Glutamatergic neuron (in vitro differentiated cells): ENCODE measurements around the gene C9orf43. TPM values are rescaled to one million over a fixed set of nuclear protein-coding genes. Genes with fewer than 3 reads are reported as not detected.
"Not testable (repeated sequence)": the region's sequence is repeated elsewhere in the genome, so short reads cannot be mapped to it uniquely, and the experiment has no call there.

Source experiments
- DNase-seq: peaks from one replicate; pipeline ENCODE4 v3.0.0; 2022
- H3K27ac Mint-ChIP-seq: one replicate; pipeline ENCODE4 v1.8.0; 2020; ENCODE audit warnings: mild to moderate bottlenecking, mixed read lengths, inconsistent platforms; ENCODE audit not compliant: unreplicated experiment
- H3K27me3 Mint-ChIP-seq: one replicate; pipeline ENCODE4 v1.8.0; 2020; ENCODE audit warnings: mild to moderate bottlenecking, moderate library complexity, mixed read lengths, inconsistent platforms; ENCODE audit not compliant: unreplicated experiment
- H3K36me3 Mint-ChIP-seq: one replicate; pipeline ENCODE4 v1.8.0; 2020; ENCODE audit warnings: mild to moderate bottlenecking, mixed read lengths, inconsistent platforms; ENCODE audit not compliant: unreplicated experiment
- H3K4me1 Mint-ChIP-seq: one replicate; pipeline ENCODE4 v1.8.0; 2020; ENCODE audit warnings: mild to moderate bottlenecking, low read depth, mixed read lengths, inconsistent platforms; ENCODE audit not compliant: unreplicated experiment
- H3K4me3 Mint-ChIP-seq: one replicate; pipeline ENCODE4 v1.8.0; 2020; ENCODE audit warnings: mild to moderate bottlenecking, mixed read lengths, inconsistent platforms; ENCODE audit not compliant: unreplicated experiment
- H3K9me3 Mint-ChIP-seq: one replicate; pipeline ENCODE4 v1.8.0; 2020; ENCODE audit warnings: mild to moderate bottlenecking, moderate library complexity, mixed read lengths, inconsistent platforms; ENCODE audit not compliant: unreplicated experiment
- total RNA-seq: library from RNA; stranded (reverse); fragmentation: NEBNext Ultra II Directional; extraction: Animal tissue kit (Norgen Biotek cat#: 25700); gene quantifications from one replicate; pipeline ENCODE4 v1.2.1, GENCODE V29; 2021; ENCODE audit not compliant: unreplicated experiment
- TF ChIP-seq, protein P1 (sequence below): fragments of 200-600 bp; sonication (generic); IDR thresholded peaks from one replicate; pipeline ENCODE4 v1.5.0; 2021; ENCODE audit not compliant: partially characterized antibody, unreplicated experiment

The C9orf43 gene
- total RNA-seq, 1 donor from 2014 or later: 0.47 TPM

DNA sequence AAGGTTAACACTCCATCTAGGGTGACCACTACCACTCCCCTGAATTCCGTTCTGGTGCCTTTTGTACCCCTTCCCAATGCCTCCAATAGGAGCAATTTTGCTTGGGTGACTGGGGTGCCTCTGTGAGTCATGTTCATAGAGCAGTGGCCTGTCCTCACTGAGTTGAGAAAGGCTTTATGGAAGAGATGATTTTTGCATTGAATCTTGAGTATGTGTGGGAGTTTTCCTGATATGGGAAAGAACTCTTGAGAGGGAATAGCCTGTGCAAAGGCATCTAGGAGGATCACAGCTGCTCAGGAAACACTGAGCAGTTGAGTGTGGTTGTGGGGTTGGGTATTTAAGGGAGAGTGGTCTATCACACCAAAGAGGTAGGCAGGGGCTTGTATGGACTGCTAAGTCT is 16.2 kb downstream of the C9orf43 start:
- H3K9me3 Mint-ChIP-seq: peaks cover 1% of the 10 kb centered on the region

DNA sequence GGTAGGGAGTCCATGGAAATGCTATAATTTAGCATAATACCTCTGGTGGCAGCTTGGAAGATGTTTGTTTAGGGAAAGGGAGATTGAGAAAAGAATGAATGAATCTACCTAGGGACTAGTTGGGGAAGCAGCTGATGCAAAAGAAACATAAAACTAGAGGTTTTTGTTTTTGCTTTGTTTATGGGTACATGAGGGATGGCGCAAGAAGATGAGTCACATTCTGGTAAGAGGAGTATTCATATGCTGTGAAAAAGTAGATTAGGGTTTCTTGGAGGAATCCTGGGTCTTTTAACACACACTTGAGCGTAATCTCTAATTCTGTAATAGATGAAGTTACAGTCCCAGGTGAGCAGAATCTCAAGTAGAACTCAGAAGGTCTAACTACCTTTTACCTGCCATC is 17.1 kb downstream of the C9orf43 start:
- Mint-ChIP-seq H3K9me3 (peaks cover 1% of the 10 kb centered on the region), H3K27ac (no peak overlapping the region), H3K4me3 (no peak overlapping the region), H3K36me3 (peaks cover 5% of the 10 kb centered on the region), H3K4me1 (no peaks in the 10 kb centered on the region), H3K27me3 (no peaks in the 10 kb centered on the region)
- DNase-seq: no peak
- TF ChIP-seq, protein P1, sequence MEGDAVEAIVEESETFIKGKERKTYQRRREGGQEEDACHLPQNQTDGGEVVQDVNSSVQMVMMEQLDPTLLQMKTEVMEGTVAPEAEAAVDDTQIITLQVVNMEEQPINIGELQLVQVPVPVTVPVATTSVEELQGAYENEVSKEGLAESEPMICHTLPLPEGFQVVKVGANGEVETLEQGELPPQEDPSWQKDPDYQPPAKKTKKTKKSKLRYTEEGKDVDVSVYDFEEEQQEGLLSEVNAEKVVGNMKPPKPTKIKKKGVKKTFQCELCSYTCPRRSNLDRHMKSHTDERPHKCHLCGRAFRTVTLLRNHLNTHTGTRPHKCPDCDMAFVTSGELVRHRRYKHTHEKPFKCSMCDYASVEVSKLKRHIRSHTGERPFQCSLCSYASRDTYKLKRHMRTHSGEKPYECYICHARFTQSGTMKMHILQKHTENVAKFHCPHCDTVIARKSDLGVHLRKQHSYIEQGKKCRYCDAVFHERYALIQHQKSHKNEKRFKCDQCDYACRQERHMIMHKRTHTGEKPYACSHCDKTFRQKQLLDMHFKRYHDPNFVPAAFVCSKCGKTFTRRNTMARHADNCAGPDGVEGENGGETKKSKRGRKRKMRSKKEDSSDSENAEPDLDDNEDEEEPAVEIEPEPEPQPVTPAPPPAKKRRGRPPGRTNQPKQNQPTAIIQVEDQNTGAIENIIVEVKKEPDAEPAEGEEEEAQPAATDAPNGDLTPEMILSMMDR: no peak

More for the DNA sequence above, 16.2 kb downstream of the C9orf43 start:
- H3K4me3 Mint-ChIP-seq: no peak overlapping the region
- H3K27me3 Mint-ChIP-seq: no peaks in the 10 kb centered on the region
- DNase-seq: no peak
- TF ChIP-seq, protein P1: no peak
- H3K36me3 Mint-ChIP-seq: peaks cover 5% of the 10 kb centered on the region
- no peak overlapping the region for H3K27ac Mint-ChIP-seq
- no peaks in the 10 kb centered on the region for H3K4me1 Mint-ChIP-seq

DNA sequence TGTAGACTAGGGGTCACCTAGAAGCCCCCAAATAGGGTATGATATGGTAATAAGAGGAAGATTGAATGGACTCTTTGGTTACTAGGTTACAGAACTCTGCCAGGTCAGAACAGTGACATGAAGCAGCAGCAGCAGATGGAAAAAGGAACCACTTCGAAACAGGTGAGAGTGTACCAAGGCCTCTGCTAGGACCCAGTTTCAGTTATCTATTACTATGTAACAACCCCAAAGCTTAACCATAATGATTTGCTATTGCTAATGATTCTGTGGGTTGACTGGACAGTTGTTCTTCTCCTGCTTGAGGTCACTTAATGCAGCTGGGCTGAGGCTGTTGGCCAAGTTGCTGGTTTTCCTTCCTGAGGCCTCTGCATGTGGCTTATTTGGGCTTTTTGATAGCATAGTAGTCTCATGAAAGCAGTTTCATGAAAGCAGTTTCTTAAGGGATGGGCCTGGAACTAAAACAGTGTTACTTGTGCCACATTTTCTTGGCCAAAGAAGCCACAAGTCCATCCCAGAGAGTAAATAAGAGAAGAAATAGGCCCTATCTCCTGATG is 17.6 kb downstream of the C9orf43 start:
- Mint-ChIP-seq H3K27ac (no peak overlapping the region), H3K4me3 (no peak overlapping the region), H3K4me1 (no peaks in the 10 kb centered on the region), H3K36me3 (peaks cover 5% of the 10 kb centered on the region), H3K9me3 (peaks cover 1% of the 10 kb centered on the region), H3K27me3 (no peaks in the 10 kb centered on the region)
- TF ChIP-seq, protein P1: no peak
- DNase-seq: no peak

- Mint-ChIP-seq H3K4me3 (no peak overlapping the region), H3K9me3 (no peaks in the 10 kb centered on the region), H3K27ac (no peak overlapping the region), H3K4me1 (no peaks in the 10 kb centered on the region), H3K27me3 (peaks cover 6% of the 10 kb centered on the region), H3K36me3 (peaks cover 5% of the 10 kb centered on the region)
- TF ChIP-seq, protein P1: no peak
- DNase-seq: no peak
Measured at GRCh38 chr9:113431191-113431590, 20.6 kb downstream of the C9orf43 start.

DNA sequence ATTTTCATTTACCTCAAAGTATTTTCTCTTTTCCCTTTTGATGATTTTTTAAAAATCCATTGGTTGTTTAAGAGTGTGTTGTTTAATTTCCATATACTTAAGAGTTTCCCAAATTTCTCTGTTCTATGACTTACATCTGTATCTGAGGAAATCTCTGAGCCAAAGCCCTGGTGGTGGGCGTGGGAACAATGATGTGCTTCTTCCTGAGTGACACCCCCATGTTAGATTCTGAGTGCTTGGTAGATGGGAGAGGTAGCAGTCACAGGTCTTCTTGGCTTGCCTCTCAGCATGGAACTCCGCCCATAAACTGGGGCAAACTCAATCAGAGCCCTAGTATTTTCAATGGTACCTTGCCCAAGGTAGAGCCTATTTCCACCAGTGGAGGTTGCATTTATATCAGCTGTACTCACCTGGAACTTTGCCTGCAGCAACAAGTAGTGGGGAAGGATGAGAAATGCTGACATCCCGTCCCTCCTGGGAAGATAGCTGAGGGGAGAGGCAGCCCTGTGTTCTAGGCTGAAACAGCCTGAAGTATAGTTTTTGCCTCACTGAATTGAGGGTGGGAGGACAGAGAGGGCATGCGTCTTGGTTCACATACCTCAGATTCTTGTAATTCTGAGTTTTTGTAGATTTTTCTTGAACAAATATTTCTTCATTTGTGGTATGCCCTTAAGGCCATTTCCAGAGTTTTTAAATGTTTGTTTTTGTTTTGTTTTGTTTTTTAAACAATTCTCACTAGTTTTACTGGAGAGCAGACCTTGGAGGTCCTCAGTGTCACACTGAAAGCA is 26.4 kb downstream of the C9orf43 start:
- DNase-seq: no peak
- H3K27ac Mint-ChIP-seq: no peak overlapping the region
- H3K9me3 Mint-ChIP-seq: no peaks in the 10 kb centered on the region
- H3K36me3 Mint-ChIP-seq: peaks cover 4% of the 10 kb centered on the region
- no peaks in the 10 kb centered on the region for H3K4me1 Mint-ChIP-seq
- no peak overlapping the region for H3K4me3 Mint-ChIP-seq
- TF ChIP-seq, protein P1: no peak
- peaks cover 8% of the 10 kb centered on the region for H3K27me3 Mint-ChIP-seq

- not testable (repeated sequence) for H3K4me3 Mint-ChIP-seq, DNase-seq
Measured at GRCh38 chr9:113437716-113438115, 27.2 kb downstream of the C9orf43 start.

More at GRCh38 chr9:113437716-113438115, 27.2 kb downstream of the C9orf43 start:
- H3K4me1 Mint-ChIP-seq, H3K9me3 Mint-ChIP-seq, H3K27ac Mint-ChIP-seq, H3K27me3 Mint-ChIP-seq, H3K36me3 Mint-ChIP-seq: not testable (repeated sequence)
